ENCODE results near the gene DLEC1.

DLEC1 gene

GRCh38 chr3:38114052-38114874 is 75.3 kb downstream of the DLEC1 start:
- no peak for DNase-seq

GRCh38 chr3:38114875-38115644 is 76.1 kb downstream of the DLEC1 start:
- no peak for DNase-seq

GRCh38 chr3:38115645-38116427 is 76.8 kb downstream of the DLEC1 start:
- DNase-seq = no peak

GRCh38 chr3:38116471-38117162 is 77.6 kb downstream of the DLEC1 start:
- DNase-seq = no peak

- DNase-seq = no peak
Measured at GRCh38 chr3:38117163-38117716, 78.2 kb downstream of the DLEC1 start.

GRCh38 chr3:38117748-38118420 is 78.9 kb downstream of the DLEC1 start:
- DNase-seq = peak; percentile 1

GRCh38 chr3:38118421-38119247 is 79.6 kb downstream of the DLEC1 start:
- no peak for DNase-seq

- no peak for DNase-seq
Measured at GRCh38 chr3:38119248-38119544, 80.2 kb downstream of the DLEC1 start.

GRCh38 chr3:38119821-38120692 is 81.0 kb downstream of the DLEC1 start:
- no peak for DNase-seq

- DNase-seq = no peak
Measured at GRCh38 chr3:38120693-38121450, 81.9 kb downstream of the DLEC1 start.

GRCh38 chr3:38121451-38121831 is 82.4 kb downstream of the DLEC1 start:
- no peak for DNase-seq

- DNase-seq = no peak
Measured at GRCh38 chr3:38121832-38122461, 82.9 kb downstream of the DLEC1 start.

GRCh38 chr3:38122712-38123290 is 83.8 kb downstream of the DLEC1 start:
- no peak for DNase-seq

- DNase-seq = no peak
Measured at GRCh38 chr3:38124324-38125122, 85.5 kb downstream of the DLEC1 start.

GRCh38 chr3:38125305-38126120 is 86.5 kb downstream of the DLEC1 start:
- DNase-seq = no peak

- DNase-seq = no peak
Measured at GRCh38 chr3:38126121-38126892, 87.3 kb downstream of the DLEC1 start.
